Measurements from ENCODE around the gene ACTA2.

ACTA2 gene

DNA sequence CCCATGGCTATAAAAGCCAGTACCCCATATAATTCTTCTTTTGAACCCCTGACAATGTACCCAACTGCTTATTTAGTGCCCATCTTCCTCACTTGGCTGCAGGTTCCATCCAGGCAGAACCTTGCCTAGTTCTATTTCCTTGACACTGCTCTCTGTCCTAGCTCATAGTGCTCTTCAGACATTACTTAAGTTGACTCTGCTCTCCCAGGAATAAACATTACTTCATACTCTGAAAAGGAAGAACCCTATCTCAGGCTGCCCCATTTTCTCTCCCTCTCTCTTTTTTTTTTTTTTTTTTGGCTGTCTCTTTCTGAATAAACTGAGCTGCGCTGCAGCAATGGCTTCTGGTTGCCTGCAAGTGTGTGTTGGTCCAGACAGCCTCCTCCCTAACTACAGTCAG lies 21.0 kb downstream of the ACTA2 start:
- TF ChIP-seq, protein P1, sequence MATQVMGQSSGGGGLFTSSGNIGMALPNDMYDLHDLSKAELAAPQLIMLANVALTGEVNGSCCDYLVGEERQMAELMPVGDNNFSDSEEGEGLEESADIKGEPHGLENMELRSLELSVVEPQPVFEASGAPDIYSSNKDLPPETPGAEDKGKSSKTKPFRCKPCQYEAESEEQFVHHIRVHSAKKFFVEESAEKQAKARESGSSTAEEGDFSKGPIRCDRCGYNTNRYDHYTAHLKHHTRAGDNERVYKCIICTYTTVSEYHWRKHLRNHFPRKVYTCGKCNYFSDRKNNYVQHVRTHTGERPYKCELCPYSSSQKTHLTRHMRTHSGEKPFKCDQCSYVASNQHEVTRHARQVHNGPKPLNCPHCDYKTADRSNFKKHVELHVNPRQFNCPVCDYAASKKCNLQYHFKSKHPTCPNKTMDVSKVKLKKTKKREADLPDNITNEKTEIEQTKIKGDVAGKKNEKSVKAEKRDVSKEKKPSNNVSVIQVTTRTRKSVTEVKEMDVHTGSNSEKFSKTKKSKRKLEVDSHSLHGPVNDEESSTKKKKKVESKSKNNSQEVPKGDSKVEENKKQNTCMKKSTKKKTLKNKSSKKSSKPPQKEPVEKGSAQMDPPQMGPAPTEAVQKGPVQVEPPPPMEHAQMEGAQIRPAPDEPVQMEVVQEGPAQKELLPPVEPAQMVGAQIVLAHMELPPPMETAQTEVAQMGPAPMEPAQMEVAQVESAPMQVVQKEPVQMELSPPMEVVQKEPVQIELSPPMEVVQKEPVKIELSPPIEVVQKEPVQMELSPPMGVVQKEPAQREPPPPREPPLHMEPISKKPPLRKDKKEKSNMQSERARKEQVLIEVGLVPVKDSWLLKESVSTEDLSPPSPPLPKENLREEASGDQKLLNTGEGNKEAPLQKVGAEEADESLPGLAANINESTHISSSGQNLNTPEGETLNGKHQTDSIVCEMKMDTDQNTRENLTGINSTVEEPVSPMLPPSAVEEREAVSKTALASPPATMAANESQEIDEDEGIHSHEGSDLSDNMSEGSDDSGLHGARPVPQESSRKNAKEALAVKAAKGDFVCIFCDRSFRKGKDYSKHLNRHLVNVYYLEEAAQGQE (IDR thresholded peaks at IDR 0.05; ENCODE audit: insufficient read depth in 1 of 2, low read depth in 2 of 2, low read length in 2 of 2): no peak
- TF ChIP-seq TAF1 (IDR thresholded peaks at IDR 0.05; ENCODE audit: borderline replicate concordance, insufficient read depth, low read length) (no peak), SIN3A (IDR thresholded peaks at IDR 0.05; ENCODE audit: borderline replicate concordance, insufficient read depth, low read length) (no peak), POLR2AphosphoS5 (IDR thresholded peaks at IDR 0.05; ENCODE audit: low read depth, low read length) (no peak), FOXP2 (optimal IDR thresholded peaks at IDR 0.05; ENCODE audit: borderline replicate concordance, extremely low read depth, extremely low read length, insufficient read depth) (no peak)

DNA sequence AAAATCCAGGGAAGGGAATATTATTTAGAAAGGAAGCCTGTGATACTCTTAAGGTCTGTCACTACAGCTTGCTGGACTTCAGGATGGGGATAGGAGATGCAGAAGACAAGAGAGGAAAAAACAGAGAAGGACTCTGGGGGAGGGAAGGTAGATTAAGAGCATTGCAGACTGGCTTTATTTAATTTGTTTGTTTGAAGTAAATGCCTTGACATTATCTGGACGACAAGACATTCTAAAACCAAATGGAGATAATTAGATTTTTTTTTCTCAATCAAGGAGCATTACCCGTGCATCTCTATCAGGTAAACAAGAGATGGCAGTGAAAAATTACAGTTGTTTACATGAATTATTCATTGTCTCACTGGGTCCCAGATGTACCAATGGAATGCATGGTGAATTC lies 24.3 kb downstream of the ACTA2 start:
- no peak for TF ChIP-seq POLR2AphosphoS5 (IDR thresholded peaks at IDR 0.05; ENCODE audit: low read depth, low read length)
- TF ChIP-seq FOXP2 (optimal IDR thresholded peaks at IDR 0.05; ENCODE audit: borderline replicate concordance, extremely low read depth, extremely low read length, insufficient read depth): no peak
- no peak for TF ChIP-seq SIN3A (IDR thresholded peaks at IDR 0.05; ENCODE audit: borderline replicate concordance, insufficient read depth, low read length)
- TF ChIP-seq, protein P1 (IDR thresholded peaks at IDR 0.05; ENCODE audit: insufficient read depth in 1 of 2, low read depth in 2 of 2, low read length in 2 of 2): no peak
- no peak for TF ChIP-seq TAF1 (IDR thresholded peaks at IDR 0.05; ENCODE audit: borderline replicate concordance, insufficient read depth, low read length)

DNA sequence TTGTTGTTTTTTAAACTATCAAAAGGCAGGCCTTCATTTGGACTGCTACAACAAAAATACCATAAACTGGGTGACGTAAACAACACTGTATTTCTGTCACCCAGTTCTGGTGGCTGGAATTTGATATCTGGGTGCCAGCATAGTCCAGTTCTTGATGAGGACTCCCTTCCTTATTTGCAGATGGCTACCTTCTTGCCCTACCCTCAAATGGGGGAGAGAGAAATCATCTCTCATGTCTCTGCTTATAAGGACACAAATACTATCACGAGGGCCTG lies 25.2 kb downstream of the ACTA2 start:
- TF ChIP-seq TAF1 (IDR thresholded peaks at IDR 0.05; ENCODE audit: borderline replicate concordance, insufficient read depth, low read length) (no peak), FOXP2 (optimal IDR thresholded peaks at IDR 0.05; ENCODE audit: borderline replicate concordance, extremely low read depth, extremely low read length, insufficient read depth) (no peak), SIN3A (IDR thresholded peaks at IDR 0.05; ENCODE audit: borderline replicate concordance, insufficient read depth, low read length) (no peak), POLR2AphosphoS5 (IDR thresholded peaks at IDR 0.05; ENCODE audit: low read depth, low read length) (no peak)
- TF ChIP-seq, protein P1 (IDR thresholded peaks at IDR 0.05; ENCODE audit: insufficient read depth in 1 of 2, low read depth in 2 of 2, low read length in 2 of 2): no peak

DNA sequence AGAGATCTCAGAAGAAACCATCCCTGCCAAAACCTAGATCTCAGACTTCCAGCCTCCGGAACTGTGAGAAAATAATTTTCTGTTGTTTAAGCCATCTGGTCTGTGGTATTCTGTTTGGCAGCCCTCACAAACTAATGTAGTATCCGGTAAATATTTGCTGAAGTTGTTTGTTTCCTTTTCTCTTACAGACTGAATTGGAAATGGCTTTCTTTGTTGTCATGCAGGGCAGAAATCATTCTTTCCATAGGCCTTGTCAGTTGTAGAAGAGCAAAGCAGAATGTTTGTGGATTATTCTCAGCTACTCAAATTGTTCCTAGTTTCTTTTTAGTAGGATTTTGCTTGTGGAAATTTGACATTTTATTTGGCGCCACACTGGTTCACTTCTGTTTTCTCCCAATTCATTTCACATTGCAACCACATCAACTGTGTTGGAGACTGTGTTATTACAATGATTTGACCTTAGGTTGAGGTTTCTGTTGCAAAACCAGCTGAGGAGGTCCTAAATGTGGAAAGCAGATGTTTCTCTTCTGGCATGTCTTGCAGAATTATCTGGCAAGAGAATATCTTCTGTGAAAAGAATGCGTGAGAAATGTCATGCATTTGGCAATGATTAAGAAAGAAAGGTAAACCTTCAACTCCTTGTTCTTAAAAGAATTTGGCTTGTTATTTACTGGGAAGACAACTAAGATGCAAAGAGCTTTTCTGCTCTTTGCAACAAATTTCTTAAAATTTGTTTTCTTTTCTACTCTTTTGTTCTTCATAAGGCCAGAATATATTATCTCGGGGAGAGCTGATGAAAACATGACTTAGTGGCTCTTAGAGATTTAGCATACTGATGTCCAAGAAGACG lies 25.8 kb downstream of the ACTA2 start:
- no peak for TF ChIP-seq FOXP2 (optimal IDR thresholded peaks at IDR 0.05; ENCODE audit: borderline replicate concordance, extremely low read depth, extremely low read length, insufficient read depth)
- no peak for TF ChIP-seq SIN3A (IDR thresholded peaks at IDR 0.05; ENCODE audit: borderline replicate concordance, insufficient read depth, low read length)
- TF ChIP-seq, protein P1 (IDR thresholded peaks at IDR 0.05; ENCODE audit: insufficient read depth in 1 of 2, low read depth in 2 of 2, low read length in 2 of 2): no peak
- TF ChIP-seq TAF1 (IDR thresholded peaks at IDR 0.05; ENCODE audit: borderline replicate concordance, insufficient read depth, low read length): no peak
- TF ChIP-seq POLR2AphosphoS5 (IDR thresholded peaks at IDR 0.05; ENCODE audit: low read depth, low read length): no peak

Measured in PFSK-1 (cell line).